DOHH2 (cell line): ENCODE measurements around the gene ORAI3.
A peak's percentile ranks its signal among the peaks of the same experiment; 100 is the strongest.

ENCODE experiments used
- H3F3A ChIP-seq: fragments of 200-600 bp; sonication (generic), shearing (Covaris generic); 2 replicates; pipeline ENCODE4 v1.6.0; 2016; ENCODE audit warnings: antibody characterized with exemption, mild to moderate bottlenecking; ENCODE audit not compliant: control insufficient read depth, insufficient read depth
- H3K27ac ChIP-seq: fragments of 200-600 bp; sonication (generic); 2 replicates; pipeline ENCODE4 v1.5.1; 2014; ENCODE audit warnings: low read depth, mild to moderate bottlenecking, low read length, moderate library complexity
- H3K27me3 ChIP-seq: fragments of 200-600 bp; sonication (generic); 2 replicates; pipeline ENCODE4 v1.6.1; 2014; ENCODE audit warnings: mild to moderate bottlenecking, low read length, mixed read lengths; ENCODE audit not compliant: control insufficient read depth
- H3K36me3 ChIP-seq: fragments of 200-600 bp; sonication (generic); 2 replicates; pipeline ENCODE4 v1.6.1; 2014; ENCODE audit warnings: mild to moderate bottlenecking, low read length, moderate library complexity, mixed read lengths; ENCODE audit not compliant: control insufficient read depth
- H3K4me1 ChIP-seq: fragments of 200-600 bp; sonication (generic); 2 replicates; pipeline ENCODE4 v1.6.1; 2014; ENCODE audit warnings: mild to moderate bottlenecking, low read length, mixed read lengths; ENCODE audit not compliant: control insufficient read depth
- H3K4me2 ChIP-seq: fragments of 200-600 bp; sonication (generic); 2 replicates; pipeline ENCODE4 v1.6.0; 2014; ENCODE audit warnings: mild to moderate bottlenecking, low read length, moderate library complexity
- H3K4me3 ChIP-seq: fragments of 200-600 bp; sonication (generic); 2 replicates; pipeline ENCODE4 v1.5.1; 2014; ENCODE audit warnings: mild to moderate bottlenecking, low read length, mixed read lengths
- H3K79me2 ChIP-seq: fragments of 200-600 bp; sonication (generic); 2 replicates; pipeline ENCODE4 v1.6.1; 2014; ENCODE audit warnings: mild to moderate bottlenecking, low read length, mixed read lengths; ENCODE audit not compliant: control insufficient read depth
- H3K9me2 ChIP-seq: fragments of 200-600 bp; sonication (generic); replicated peaks from 2 replicates; pipeline ENCODE4 v1.6.1; 2014; ENCODE audit warnings: mild to moderate bottlenecking, low read length, mixed read lengths; ENCODE audit not compliant: control insufficient read depth
- H3K9me3 ChIP-seq: fragments of 200-600 bp; sonication (generic); 2 replicates; pipeline ENCODE4 v1.6.1; 2014; ENCODE audit warnings: antibody characterized with exemption, low read length, mixed read lengths; ENCODE audit not compliant: control insufficient read depth, insufficient read depth
- H4K20me1 ChIP-seq: fragments of 200-600 bp; sonication (generic); 2 replicates; pipeline ENCODE4 v1.6.0; 2014; ENCODE audit warnings: low read depth, mild to moderate bottlenecking, antibody characterized with exemption, low read length, moderate library complexity; ENCODE audit not compliant: control insufficient read depth, insufficient read depth
- CTCF ChIP-seq: fragments of 200-600 bp; sonication (generic); IDR thresholded peaks from one replicate; pipeline ENCODE4 v1.5.1; 2014; ENCODE audit warnings: antibody characterized with exemption, mild to moderate bottlenecking, low read depth, low read length; ENCODE audit not compliant: poor library complexity, severe bottlenecking
- EZH2phosphoT487 ChIP-seq: fragments of 200-600 bp; sonication (generic); IDR thresholded peaks from 2 replicates; pipeline ENCODE4 v1.6.1; 2017; ENCODE audit warnings: borderline replicate concordance, mild to moderate bottlenecking, antibody characterized with exemption, low read length, moderate library complexity, mixed read lengths

ORAI3 gene

GRCh38 chr16:30947859-30948666 lies 805 bp upstream of the ORAI3 start:
- peaks cover 5% of the 10 kb centered on the region; the same call in 1 of the 2 replicates for H3K79me2 ChIP-seq
- H3K4me3 ChIP-seq = peak overlapping the region; percentile 83
- peak overlapping the region; percentile 54; the same call in 1 of the 2 replicates for H3K27ac ChIP-seq
- no peaks in the 10 kb centered on the region for H3K9me2 ChIP-seq
- H3K4me1 ChIP-seq = peaks cover 22% of the 10 kb centered on the region
- H3K27me3 ChIP-seq = no peaks in the 10 kb centered on the region
- no peaks in the 10 kb centered on the region for H3K9me3 ChIP-seq
- peaks cover 16% of the 10 kb centered on the region for H3F3A ChIP-seq
- H3K4me2 ChIP-seq = peak overlapping the region; percentile 99
- peaks cover 22% of the 10 kb centered on the region for H3K36me3 ChIP-seq
- no peaks in the 10 kb centered on the region; the same call in 1 of the 2 replicates for H4K20me1 ChIP-seq
- no peak for TF ChIP-seq CTCF
- TF ChIP-seq EZH2phosphoT487 = no peak

DNA sequence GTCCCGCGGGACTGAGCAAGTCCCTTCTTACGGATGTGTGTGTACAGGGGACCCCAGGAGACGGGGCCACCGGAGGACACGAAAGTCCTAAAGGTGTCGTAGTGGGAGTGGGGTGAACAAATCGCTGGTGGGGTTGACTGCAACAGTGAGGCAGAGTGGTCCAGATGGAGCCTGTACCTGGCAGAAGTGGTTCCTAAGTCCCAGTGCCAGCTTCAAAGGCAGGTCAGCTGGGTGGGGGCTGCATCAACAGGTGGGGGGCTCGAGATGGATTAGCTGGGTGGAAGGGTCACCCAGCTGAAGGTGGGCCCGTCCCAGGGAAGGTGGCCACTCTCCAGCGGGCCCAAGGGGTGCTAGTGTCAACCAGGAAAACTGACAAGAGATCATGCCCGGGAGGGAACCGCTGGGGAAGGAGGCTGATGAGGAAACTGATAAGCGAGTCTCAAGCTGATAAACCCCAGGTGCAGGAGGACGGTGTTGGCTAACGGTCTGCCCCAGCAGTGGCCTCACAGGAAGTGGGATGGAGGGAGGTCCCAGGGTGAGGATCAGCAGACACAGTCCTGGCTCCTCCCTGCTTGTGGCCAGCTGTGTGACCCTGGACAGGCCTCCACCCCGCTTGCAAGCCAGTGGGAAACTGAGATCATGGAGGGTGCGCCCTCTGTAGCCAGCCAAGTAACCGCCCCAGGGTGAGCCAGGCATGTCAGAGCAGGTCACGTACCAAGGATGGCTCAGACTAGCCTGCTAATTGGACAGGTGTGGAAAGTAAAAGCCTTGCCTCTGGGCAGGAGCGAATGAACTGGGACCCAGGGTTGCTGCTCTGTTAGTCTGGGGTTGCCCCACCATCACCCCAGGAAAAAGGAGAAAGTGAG lies 1.0 kb downstream of the ORAI3 start:
- Histone ChIP-seq H3F3A (peaks cover 14% of the 10 kb centered on the region), H3K4me1 (peaks cover 32% of the 10 kb centered on the region), H3K9me3 (no peaks in the 10 kb centered on the region), H3K27ac (peak overlapping the region; percentile 54), H3K9me2 (no peaks in the 10 kb centered on the region), H3K27me3 (no peaks in the 10 kb centered on the region), H4K20me1 (no peaks in the 10 kb centered on the region), H3K36me3 (peaks cover 9% of the 10 kb centered on the region; the same call in 1 of the 2 replicates), H3K4me3 (peak overlapping the region; percentile 83), H3K79me2 (peaks cover 5% of the 10 kb centered on the region; the same call in 1 of the 2 replicates), H3K4me2 (peak overlapping the region; percentile 99)
- TF ChIP-seq EZH2phosphoT487 = no peak
- peak; percentile 60 for TF ChIP-seq CTCF

DNA sequence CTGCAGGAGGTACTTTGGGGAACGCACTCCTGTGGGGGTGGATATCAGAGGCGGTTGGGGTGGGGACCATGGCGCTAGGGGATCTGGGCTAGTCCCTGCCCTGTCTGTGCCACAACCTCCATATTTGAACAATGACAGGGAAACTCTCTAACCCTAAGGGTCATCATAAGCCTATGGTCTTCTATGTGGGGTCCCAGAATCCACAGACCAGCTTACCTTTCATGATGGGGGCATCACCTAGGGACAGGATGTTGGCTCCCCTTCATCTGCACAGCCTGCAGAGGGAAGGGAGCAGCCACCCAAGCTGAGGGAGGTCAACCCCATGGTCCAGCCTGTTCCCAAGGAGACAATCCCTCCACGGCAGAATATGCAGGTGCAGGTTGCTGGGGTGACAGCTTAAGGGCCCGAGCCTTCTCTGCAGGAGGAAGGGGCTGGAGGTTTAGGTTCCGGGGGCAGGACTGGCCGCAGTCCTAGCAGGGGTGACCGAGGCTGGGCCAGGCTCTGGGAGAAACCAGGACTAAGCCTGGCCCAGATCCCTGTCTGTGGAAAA lies 1.7 kb downstream of the ORAI3 start:
- no peaks in the 10 kb centered on the region for H4K20me1 ChIP-seq
- H3K27ac ChIP-seq = no peak overlapping the region
- H3K4me3 ChIP-seq = peak overlapping the region; percentile 83
- H3K9me3 ChIP-seq = no peaks in the 10 kb centered on the region
- peaks cover 32% of the 10 kb centered on the region for H3K4me1 ChIP-seq
- TF ChIP-seq CTCF (no peak), EZH2phosphoT487 (no peak)
- H3K27me3 ChIP-seq = no peaks in the 10 kb centered on the region
- H3K4me2 ChIP-seq = peak overlapping the region; percentile 99
- peaks cover 7% of the 10 kb centered on the region; the same call in 1 of the 2 replicates for H3K36me3 ChIP-seq
- H3K79me2 ChIP-seq = peaks cover 5% of the 10 kb centered on the region; the same call in 1 of the 2 replicates
- peaks cover 9% of the 10 kb centered on the region for H3F3A ChIP-seq
- no peaks in the 10 kb centered on the region for H3K9me2 ChIP-seq
